GM20431 (cell line): ENCODE measurements around the gene TDRD10.

Experiments
- in situ Hi-C: fragments of 300-500 bp; cut with MseI, MboI; formaldehyde crosslinking; loops from one replicate; pipeline ENCODE4 v1.15.0; 2020; ENCODE audit warnings: low sequenced_read_pairs; ENCODE audit not compliant: unreplicated experiment

TDRD10 gene

DNA sequence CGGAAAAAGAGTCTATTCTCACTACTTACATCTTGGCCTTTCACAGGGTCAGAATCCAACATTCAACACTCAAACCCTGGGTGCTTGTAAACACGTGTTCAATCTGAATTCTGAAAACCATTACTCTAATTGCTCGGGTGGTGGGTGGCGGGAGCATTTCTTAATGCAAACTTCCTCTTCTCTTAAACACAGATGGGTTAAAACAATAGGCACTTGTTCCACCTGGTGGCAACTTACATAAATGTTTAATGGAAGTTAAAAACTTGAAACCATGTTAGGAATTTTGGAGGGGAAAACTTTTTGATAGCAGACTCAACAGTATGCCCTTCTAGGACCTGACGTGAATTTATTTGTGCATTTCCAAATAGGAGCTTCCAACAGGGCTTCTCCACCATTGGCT, 23.4 kb upstream of the TDRD10 start:
- in situ Hi-C loops, result no loop called here

GRCh38 chr1:154479764-154480421, 22.1 kb upstream of the TDRD10 start:
- in situ Hi-C loops, result loop anchor here (10.0 kb wide), 1 partner anchor 65 kb away; no protein-coding TSS in a partner anchor

DNA sequence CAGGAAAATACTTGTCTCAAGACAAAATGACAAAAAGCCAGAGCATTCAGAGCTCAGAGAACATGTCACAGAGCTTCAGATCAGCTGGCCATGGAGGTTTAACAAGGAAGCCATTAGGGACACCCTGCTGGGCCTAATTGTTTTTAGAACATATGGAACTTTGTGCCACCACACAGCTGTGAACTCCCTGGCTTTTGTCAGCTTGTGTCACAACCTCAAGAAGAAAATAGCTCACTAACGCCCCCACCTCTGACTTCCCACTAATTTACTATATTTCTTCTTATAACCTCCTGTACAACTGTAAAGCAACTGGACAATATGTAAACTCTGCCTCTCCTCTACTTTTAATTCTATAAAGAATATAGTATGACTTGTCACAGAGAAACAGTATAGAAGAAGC, 21.0 kb upstream of the TDRD10 start:
- in situ Hi-C loops, result loop anchor here (10.0 kb wide), 1 partner anchor 64 kb away; no protein-coding TSS in a partner anchor

DNA sequence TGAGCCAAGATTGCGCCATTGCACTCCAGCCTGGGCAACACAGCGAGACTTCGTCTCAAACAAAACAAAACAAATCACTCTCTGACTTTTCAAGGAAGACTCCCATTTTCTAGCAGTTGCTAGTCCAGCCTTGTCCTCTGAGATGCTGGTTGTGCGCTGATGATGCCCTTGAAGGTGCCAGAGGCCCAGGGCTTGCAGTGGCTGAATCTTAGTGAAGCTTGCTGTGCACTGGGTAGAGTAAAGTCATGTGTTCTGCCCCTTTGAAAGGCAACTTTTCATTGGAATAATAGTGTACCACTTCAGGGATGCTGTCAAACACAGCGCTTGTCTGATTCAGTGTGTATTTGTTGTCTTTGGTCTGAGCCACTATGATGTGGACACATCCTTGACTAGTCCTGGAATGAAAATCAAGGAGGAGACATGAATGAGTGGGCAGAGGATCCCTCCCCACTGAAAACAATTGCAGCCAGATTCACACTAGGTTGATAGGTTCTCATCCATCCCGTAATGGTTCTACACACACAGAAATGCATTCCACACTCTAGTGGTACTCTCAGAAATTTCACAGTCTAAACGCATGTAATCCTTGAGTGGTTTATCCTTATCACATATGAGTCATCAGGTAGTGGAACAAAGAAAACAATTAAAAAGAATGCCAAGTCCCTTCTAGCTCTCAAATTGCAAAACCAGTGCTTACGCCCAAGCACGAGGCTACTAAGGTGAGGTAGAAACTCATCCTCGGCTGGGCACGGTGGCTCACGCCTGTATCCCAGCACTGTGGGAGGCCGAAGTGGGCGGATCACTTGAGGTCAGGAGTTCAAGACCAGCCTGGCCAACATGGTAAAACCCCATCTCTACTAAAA, 17.8 kb upstream of the TDRD10 start:
- in situ Hi-C loops, result loop anchor here (10.0 kb wide), 1 partner anchor 61 kb away; no protein-coding TSS in a partner anchor

DNA sequence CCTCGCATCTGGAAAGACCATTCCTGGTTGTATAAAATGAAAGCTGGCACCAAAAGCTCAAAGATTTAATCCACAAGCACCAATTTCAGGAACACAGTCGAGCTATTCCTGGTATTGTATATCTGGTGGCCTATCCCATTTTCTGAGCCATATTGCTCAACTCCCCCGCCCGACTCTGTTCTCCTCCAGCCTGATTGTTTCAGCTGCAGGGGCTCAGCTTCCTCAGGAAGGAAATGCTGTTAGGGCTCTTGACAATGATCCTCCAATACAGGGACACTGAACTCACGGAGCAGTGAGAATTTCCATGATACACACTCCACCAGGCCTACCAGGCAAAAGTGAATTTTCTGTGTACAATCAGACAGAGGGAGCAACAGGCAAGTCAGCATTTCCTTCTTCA, 16.9 kb upstream of the TDRD10 start:
- in situ Hi-C loops, result loop anchor here (10.0 kb wide), 1 partner anchor 60 kb away; no protein-coding TSS in a partner anchor

DNA sequence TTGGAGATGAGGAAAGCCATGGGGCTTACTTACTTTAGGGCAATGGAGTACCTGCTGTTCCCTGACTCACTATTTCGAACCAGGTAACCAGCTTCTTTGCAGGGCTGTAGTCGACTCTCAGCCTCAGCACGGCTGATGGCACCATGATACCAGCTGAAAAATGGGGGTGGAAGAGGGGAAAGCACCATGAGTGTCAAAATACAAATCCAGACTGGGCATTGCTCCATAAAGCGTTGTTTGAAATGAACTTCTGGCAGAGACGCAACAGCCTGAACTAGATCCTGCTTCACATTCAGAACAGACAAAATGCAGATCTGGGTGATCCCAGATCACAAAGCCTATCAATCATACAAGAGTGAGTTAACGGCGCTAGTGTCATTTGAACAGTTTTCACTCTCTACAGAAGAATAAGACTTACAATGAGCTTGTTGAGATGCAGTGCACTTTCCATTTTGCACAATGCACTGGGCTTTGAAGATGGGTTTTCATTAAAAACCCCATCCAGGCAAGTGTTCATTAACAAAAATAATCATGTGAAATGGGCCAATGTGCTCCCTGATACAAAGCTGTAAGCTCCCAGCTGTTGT, 16.0 kb upstream of the TDRD10 start:
- in situ Hi-C loops, result loop anchor here (10.0 kb wide), 1 partner anchor 59 kb away; no protein-coding TSS in a partner anchor

GRCh38 chr1:154486756-154487155, 15.3 kb upstream of the TDRD10 start:
- in situ Hi-C loops, result loop anchor here (10.0 kb wide), 1 partner anchor 58 kb away; no protein-coding TSS in a partner anchor

- in situ Hi-C loops, result loop anchor here (10.0 kb wide), 1 partner anchor 56 kb away; no protein-coding TSS in a partner anchor
Measured at GRCh38 chr1:154488922-154489321, 13.1 kb upstream of the TDRD10 start.

DNA sequence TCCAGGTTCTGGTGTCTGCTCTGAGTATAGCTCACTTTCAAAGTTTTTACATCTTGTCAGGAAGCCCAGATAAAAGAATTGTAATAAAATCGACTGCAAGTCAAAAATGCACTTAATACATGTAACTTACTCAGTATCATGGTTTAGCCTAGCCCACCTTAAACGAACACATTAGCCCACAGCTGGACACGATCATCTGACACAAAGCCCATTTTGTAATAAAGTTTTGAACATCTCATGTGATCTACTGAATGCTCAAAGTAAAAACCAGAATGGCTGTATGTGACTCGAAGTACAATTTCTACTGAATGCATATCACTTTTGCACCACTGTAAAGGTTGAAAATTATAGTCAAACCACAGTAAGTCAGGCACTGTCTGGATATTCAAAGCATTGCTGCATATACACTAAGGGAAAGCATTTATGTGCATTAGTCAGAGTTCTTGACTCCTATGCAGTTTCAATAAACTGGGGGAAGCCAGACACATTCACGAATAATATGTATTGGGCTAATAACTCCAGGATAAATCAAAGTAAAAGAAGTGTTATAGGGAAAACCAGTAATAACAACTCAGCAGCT, 12.2 kb upstream of the TDRD10 start:
- in situ Hi-C loops, result loop anchor here (10.0 kb wide), 1 partner anchor 55 kb away; no protein-coding TSS in a partner anchor

- in situ Hi-C loops, result no loop called here
Measured at GRCh38 chr1:154490317-154490716, 11.7 kb upstream of the TDRD10 start.

DNA sequence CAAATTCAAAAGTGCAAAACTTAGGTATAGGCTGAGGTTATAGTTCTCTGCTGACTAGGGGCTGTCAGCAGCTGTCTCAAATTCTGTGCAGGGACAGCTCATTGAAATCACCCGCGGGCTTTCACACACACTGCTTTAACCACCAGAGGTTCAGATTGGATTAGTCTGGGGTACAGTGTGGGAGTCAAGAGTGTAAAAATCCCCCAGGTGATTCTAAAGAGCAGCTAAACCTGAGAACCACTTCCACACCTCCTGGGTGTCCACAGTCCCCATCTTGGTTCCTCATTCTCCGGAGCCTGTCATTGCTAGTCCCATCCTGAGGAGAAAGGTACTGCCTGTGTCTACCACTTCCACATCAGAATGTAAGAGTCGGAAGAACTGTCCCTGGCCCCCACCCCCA, 9.9 kb upstream of the TDRD10 start:
- in situ Hi-C loops, result no loop called here

- in situ Hi-C loops, result no loop called here
Measured at GRCh38 chr1:154493276-154493675, 8.7 kb upstream of the TDRD10 start.

GRCh38 chr1:154495496-154496273, 6.3 kb upstream of the TDRD10 start:
- in situ Hi-C loops, result no loop called here

DNA sequence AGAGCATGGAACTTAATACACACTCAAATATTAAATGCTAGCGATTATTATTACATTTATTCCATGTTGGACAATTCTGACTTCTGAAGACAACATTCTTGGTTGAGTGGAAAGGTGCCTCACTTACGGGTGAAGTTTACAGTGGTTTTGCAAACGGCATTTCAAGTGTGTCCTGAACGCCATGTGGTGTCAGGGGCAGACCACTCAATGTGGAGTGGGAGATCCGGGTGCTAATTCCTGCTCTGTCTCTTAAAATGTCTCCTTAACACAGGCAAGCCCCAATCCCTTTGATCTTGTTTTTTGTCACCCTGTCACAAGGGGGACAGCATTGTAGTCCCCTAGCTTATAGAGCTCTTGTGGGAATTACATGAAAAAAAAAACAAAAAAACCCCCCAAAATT, 5.6 kb upstream of the TDRD10 start:
- in situ Hi-C loops, result no loop called here

- in situ Hi-C loops, result no loop called here
Measured at GRCh38 chr1:154497026-154497806, 4.8 kb upstream of the TDRD10 start.

DNA sequence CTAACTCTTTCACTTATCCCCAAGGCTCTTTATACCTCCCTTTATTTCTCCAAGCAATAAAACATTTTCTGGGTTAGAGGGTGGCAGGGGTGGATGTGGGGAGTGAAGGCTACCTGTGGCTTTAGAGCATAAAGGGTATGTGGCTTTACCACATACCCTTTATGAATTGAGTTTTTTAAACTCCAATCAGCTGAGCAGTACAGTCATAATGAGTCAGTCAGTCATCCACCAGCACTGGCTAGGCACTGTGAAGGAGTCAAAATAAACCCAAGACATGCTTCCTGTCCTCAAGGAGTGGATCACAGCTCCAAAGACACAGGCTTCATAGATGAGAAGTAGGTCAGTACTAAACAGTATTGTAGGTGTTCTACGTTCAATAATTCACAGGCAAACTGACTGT, 2.6 kb upstream of the TDRD10 start:
- in situ Hi-C loops, result no loop called here

- in situ Hi-C loops, result no loop called here
Measured at GRCh38 chr1:154500533-154500932, 1.5 kb upstream of the TDRD10 start.

GRCh38 chr1:154501423-154502065, 475 bp upstream of the TDRD10 start:
- in situ Hi-C loops, result no loop called here
